ENCODE measurements around the gene OPCML.

GRCh38 chr11:133552938-133553337 is 20.6 kb upstream of the OPCML start:
- TF ChIP-seq CTCF (IDR thresholded peaks at IDR 0.05) (no peak), POLR2A (IDR thresholded peaks at IDR 0.05) (no peak)
